ENCODE results near the gene BMPER.

BMPER gene

GRCh38 chr7:33964417-33965182 lies 59.3 kb downstream of the BMPER start:
- DNase-seq (ENCODE audit: low read depth in 3 of 3, low spot score in 1 of 3) = no peak

GRCh38 chr7:33965183-33965744 lies 59.9 kb downstream of the BMPER start:
- no peak for DNase-seq (ENCODE audit: low read depth in 3 of 3, low spot score in 1 of 3)

GRCh38 chr7:33968591-33968990 lies 63.3 kb downstream of the BMPER start:
- no peak for DNase-seq (ENCODE audit: low read depth in 3 of 3, low spot score in 1 of 3)

GRCh38 chr7:33970536-33970935 lies 65.2 kb downstream of the BMPER start:
- no peak for DNase-seq (ENCODE audit: low read depth in 3 of 3, low spot score in 1 of 3)

- no peak for DNase-seq (ENCODE audit: low read depth in 3 of 3, low spot score in 1 of 3)
Measured at GRCh38 chr7:33971106-33971505, 65.8 kb downstream of the BMPER start.

GRCh38 chr7:33973231-33974015 lies 68.1 kb downstream of the BMPER start:
- DNase-seq (ENCODE audit: low read depth in 3 of 3, low spot score in 1 of 3) = no peak

GRCh38 chr7:33979300-33979806 lies 74.0 kb downstream of the BMPER start:
- no peak for DNase-seq (ENCODE audit: low read depth in 3 of 3, low spot score in 1 of 3)

- DNase-seq (ENCODE audit: low read depth in 3 of 3, low spot score in 1 of 3) = no peak
Measured at GRCh38 chr7:33979807-33980355, 74.5 kb downstream of the BMPER start.

GRCh38 chr7:33981226-33981625 lies 75.9 kb downstream of the BMPER start:
- DNase-seq (ENCODE audit: low read depth in 3 of 3, low spot score in 1 of 3) = no peak

GRCh38 chr7:33981671-33982424 lies 76.5 kb downstream of the BMPER start:
- DNase-seq (ENCODE audit: low read depth in 3 of 3, low spot score in 1 of 3) = no peak

- DNase-seq (ENCODE audit: low read depth in 3 of 3, low spot score in 1 of 3) = no peak
Measured at GRCh38 chr7:33982425-33982786, 77.1 kb downstream of the BMPER start.

- DNase-seq (ENCODE audit: low read depth in 3 of 3, low spot score in 1 of 3) = no peak
Measured at GRCh38 chr7:33986451-33986850, 81.1 kb downstream of the BMPER start.

GRCh38 chr7:33986951-33987947 lies 81.9 kb downstream of the BMPER start:
- no peak for DNase-seq (ENCODE audit: low read depth in 3 of 3, low spot score in 1 of 3)

- no peak for DNase-seq (ENCODE audit: low read depth in 3 of 3, low spot score in 1 of 3)
Measured at GRCh38 chr7:33996899-33997298, 91.6 kb downstream of the BMPER start.

GRCh38 chr7:33998476-33998875 lies 93.1 kb downstream of the BMPER start:
- DNase-seq (ENCODE audit: low read depth in 3 of 3, low spot score in 1 of 3) = no peak

GRCh38 chr7:34011017-34011695 lies 105.8 kb downstream of the BMPER start:
- DNase-seq (ENCODE audit: low read depth in 3 of 3, low spot score in 1 of 3) = no peak

- DNase-seq (ENCODE audit: low read depth in 3 of 3, low spot score in 1 of 3) = no peak
Measured at GRCh38 chr7:34011696-34012095, 106.4 kb downstream of the BMPER start.

- DNase-seq (ENCODE audit: low read depth in 3 of 3, low spot score in 1 of 3) = no peak
Measured at GRCh38 chr7:34013421-34013820, 108.1 kb downstream of the BMPER start.

- no peak for DNase-seq (ENCODE audit: low read depth in 3 of 3, low spot score in 1 of 3)
Measured at GRCh38 chr7:34015651-34016050, 110.3 kb downstream of the BMPER start.
